Left colon (tissue), 2 donors: Measurements from ENCODE around the gene G3BP2. TPM values are rescaled to one million over a fixed set of nuclear protein-coding genes. Genes with fewer than 3 reads are reported as not detected.

Experiments used
- ATAC-seq: fragments of 200-7000 bp; cut with Tn5 transposase; one replicate; pipeline ENCODE4 v1.9.1; 2020; ENCODE audit warnings: mild to moderate bottlenecking, moderate library complexity
- DNase-seq, 2 donors: peaks; one replicate each; pipeline ENCODE4 v3.0.0-alpha.2; 2020
- intact Hi-C, 2 donors: fragments of 100-400 bp; cut with DNase I in 1 of 2; cut with micrococcal nuclease in 1 of 2; formaldehyde crosslinking; loops; one replicate each; pipeline versions ENCODE4 v1.11.2 to v1.14.0; 2022; cut with DNase I, micrococcal nuclease
- total RNA-seq, 2 donors: library from RNA; stranded (reverse); fragmentation: NEBNext Ultra II Directional; extraction: Animal tissue kit (Norgen Biotek cat#: 25700); gene quantifications; one replicate each; pipeline ENCODE4 v1.2.1, GENCODE V29; 2021
- donor health status: DM: no; HTN: no; CAD: no.
- donor health status: DM: yes; HTN: yes; CAD: no.

Gene G3BP2
- total RNA-seq, 2 donors from 2014 or later: 158 to 159 TPM

GRCh38 chr4:75598390-75598789 lies 74.8 kb downstream of the G3BP2 start:
- DNase-seq: no peak
- intact Hi-C loops: no loop called here
- ATAC-seq: no peak

GRCh38 chr4:75596061-75596460 lies 77.2 kb downstream of the G3BP2 start:
- no peak for DNase-seq
- ATAC-seq: no peak
- intact Hi-C loops: no loop called here

GRCh38 chr4:75593393-75593792 lies 79.8 kb downstream of the G3BP2 start:
- no peak for DNase-seq
- intact Hi-C loops: no loop called here

More at GRCh38 chr4:75593393-75593792, 79.8 kb downstream of the G3BP2 start:
- no peak for ATAC-seq

Other genes with a start within 250 kb of the G3BP2 start
- 10 to 100 TPM; 30.5 to 41.5 TPM for gene RCHY1, start 159.0 kb downstream of the G3BP2 start, total RNA-seq
- 10 to 100 TPM; 13.7 to 21.4 TPM for gene THAP6, start 158.9 kb downstream of the G3BP2 start, total RNA-seq
- gene ODAPH, start 117.3 kb downstream of the G3BP2 start, total RNA-seq: not detected
- 1 to 10 TPM; 1.1 to 1.6 TPM for gene CDKL2, start 42.9 kb downstream of the G3BP2 start, total RNA-seq
- gene USO1, start 51.2 kb upstream of the G3BP2 start, total RNA-seq: 10 to 100 TPM; 51.5 to 55.4 TPM
- not detected for gene PPEF2, start 229.0 kb upstream of the G3BP2 start, total RNA-seq